SU-DHL-6 (cell line): ENCODE results near the gene CCDC85B.

Experiments used
- H2AFZ ChIP-seq: fragments of 200-600 bp; sonication (generic); 2 replicates; pipeline ENCODE4 v1.6.1; 2014; ENCODE audit warnings: low read depth, mild to moderate bottlenecking, moderate library complexity, mixed read lengths, antibody characterized with exemption, low read length; ENCODE audit not compliant: severe bottlenecking
- H3F3A ChIP-seq: fragments of 200-600 bp; shearing (Covaris generic); 2 replicates; pipeline ENCODE4 v1.6.0; 2016; ENCODE audit warnings: antibody characterized with exemption, mild to moderate bottlenecking; ENCODE audit not compliant: insufficient read depth
- H3K27ac ChIP-seq: fragments of 200-600 bp; sonication (generic); 2 replicates; pipeline ENCODE4 v1.5.1; 2016; ENCODE audit warnings: low read depth, mild to moderate bottlenecking, low read length, moderate library complexity, mixed read lengths
- H3K27me3 ChIP-seq: fragments of 200-600 bp; sonication (generic), shearing (Covaris generic); 2 replicates; pipeline ENCODE4 v1.6.0; 2014; ENCODE audit warnings: mild to moderate bottlenecking, low read length
- H3K36me3 ChIP-seq: fragments of 200-600 bp; sonication (generic); 2 replicates; pipeline ENCODE4 v1.6.1; 2014; ENCODE audit warnings: mild to moderate bottlenecking, low read length, mixed read lengths
- H3K4me2 ChIP-seq: fragments of 300-600, 200-600 bp; shearing (Covaris generic), sonication (generic); 2 replicates; pipeline ENCODE4 v1.6.0; 2014; ENCODE audit warnings: low read length, low read depth, mild to moderate bottlenecking; ENCODE audit not compliant: poor library complexity, severe bottlenecking
- H3K4me3 ChIP-seq: fragments of 200-600 bp; sonication (generic); 2 replicates; pipeline ENCODE4 v1.5.1; 2014; ENCODE audit warnings: antibody characterized with exemption, low read length, mild to moderate bottlenecking, mixed read lengths; ENCODE audit not compliant: insufficient read depth, poor library complexity, severe bottlenecking
- H3K79me2 ChIP-seq: fragments of 200-600 bp; sonication (generic); 2 replicates; pipeline ENCODE4 v1.6.1; 2014; ENCODE audit warnings: mild to moderate bottlenecking, low read length, moderate library complexity; ENCODE audit not compliant: insufficient read depth
- H3K9ac ChIP-seq: fragments of 200-600 bp; sonication (generic); 2 replicates; pipeline ENCODE4 v1.7.0; 2014; ENCODE audit warnings: mild to moderate bottlenecking, low read length
- H3K9me2 ChIP-seq: fragments of 200-600 bp; sonication (generic); replicated peaks from 2 replicates; pipeline ENCODE4 v1.6.1; 2014; ENCODE audit warnings: low read length; ENCODE audit not compliant: insufficient read depth
- H3K9me3 ChIP-seq: fragments of 200-600 bp; sonication (generic); 2 replicates; pipeline ENCODE4 v1.6.1; 2014; ENCODE audit warnings: low read length, mixed read lengths; ENCODE audit not compliant: insufficient read depth
- H4K20me1 ChIP-seq: fragments of 200-600 bp; sonication (generic); 2 replicates; pipeline ENCODE4 v1.6.1; 2014; ENCODE audit warnings: low read depth, mild to moderate bottlenecking, antibody characterized with exemption, low read length, moderate library complexity, mixed read lengths
- CTCF ChIP-seq: fragments of 200-600 bp; sonication (generic); IDR thresholded peaks from one replicate; pipeline ENCODE4 v1.5.1; 2017; ENCODE audit warnings: antibody characterized with exemption, mild to moderate bottlenecking, low read length, moderate library complexity; ENCODE audit not compliant: insufficient read depth, poor library complexity, severe bottlenecking
- EZH2phosphoT487 ChIP-seq: fragments of 200-600 bp; sonication (generic), shearing (Covaris generic); conservative IDR thresholded peaks from 2 replicates; pipeline ENCODE4 v1.6.1; 2018; ENCODE audit warnings: mild to moderate bottlenecking, antibody characterized with exemption, low read length, moderate library complexity, mixed read lengths

Gene CCDC85B

GRCh38 chr11:65858681-65859087 is 31.8 kb upstream of the CCDC85B start:
- peak overlapping the region; percentile 97 for H3K9ac ChIP-seq
- TF ChIP-seq EZH2phosphoT487 (no peak), CTCF (no peak)
- H3K79me2 ChIP-seq = peaks cover 45% of the 10 kb centered on the region
- peaks cover 21% of the 10 kb centered on the region for H3F3A ChIP-seq
- H3K9me3 ChIP-seq = no peaks in the 10 kb centered on the region
- peak overlapping the region; percentile 42 for H2AFZ ChIP-seq
- peaks cover 16% of the 10 kb centered on the region for H4K20me1 ChIP-seq
- H3K27me3 ChIP-seq = no peaks in the 10 kb centered on the region
- H3K36me3 ChIP-seq = peaks cover 24% of the 10 kb centered on the region
- peak overlapping the region; percentile 65 for H3K4me3 ChIP-seq
- H3K27ac ChIP-seq = peak overlapping the region; percentile 90
- H3K9me2 ChIP-seq = no peaks in the 10 kb centered on the region
- H3K4me2 ChIP-seq = peak overlapping the region; percentile 94

GRCh38 chr11:65859095-65859811 is 31.2 kb upstream of the CCDC85B start:
- H3K9me3 ChIP-seq = no peaks in the 10 kb centered on the region
- H3K27ac ChIP-seq = peak overlapping the region; percentile 90
- TF ChIP-seq CTCF = no peak
- no peak for TF ChIP-seq EZH2phosphoT487
- H3K27me3 ChIP-seq = no peaks in the 10 kb centered on the region
- H3K79me2 ChIP-seq = peaks cover 45% of the 10 kb centered on the region
- H3K36me3 ChIP-seq = peaks cover 23% of the 10 kb centered on the region
- H3K9me2 ChIP-seq = no peaks in the 10 kb centered on the region
- H3K4me3 ChIP-seq = peak overlapping the region; percentile 65
- H3K4me2 ChIP-seq = peak overlapping the region; percentile 94
- H4K20me1 ChIP-seq = peaks cover 16% of the 10 kb centered on the region
- H3K9ac ChIP-seq = peak overlapping the region; percentile 97
- H2AFZ ChIP-seq = peak overlapping the region; percentile 21
- peaks cover 16% of the 10 kb centered on the region for H3F3A ChIP-seq

- H3K27me3 ChIP-seq = no peaks in the 10 kb centered on the region
- peaks cover 18% of the 10 kb centered on the region for H3K36me3 ChIP-seq
- peaks cover 45% of the 10 kb centered on the region for H3K79me2 ChIP-seq
- H3K4me2 ChIP-seq = peak overlapping the region; percentile 94
- peaks cover 16% of the 10 kb centered on the region for H4K20me1 ChIP-seq
- no peaks in the 10 kb centered on the region for H3K9me2 ChIP-seq
- H3K9me3 ChIP-seq = no peaks in the 10 kb centered on the region
- peaks cover 16% of the 10 kb centered on the region for H3F3A ChIP-seq
- H2AFZ ChIP-seq = no peak overlapping the region
- peak overlapping the region; percentile 63 for H3K4me3 ChIP-seq
- TF ChIP-seq CTCF (no peak), EZH2phosphoT487 (no peak)
- H3K27ac ChIP-seq = peak overlapping the region; percentile 90
- H3K9ac ChIP-seq = peak overlapping the region; percentile 97
Measured at GRCh38 chr11:65859812-65860277, 30.6 kb upstream of the CCDC85B start.
